SKM-1 treated with dmso at 0.1 percent for 144 hours (cell line): ENCODE data around the gene PNN.
"Not testable (repeated sequence)": the region's sequence is repeated elsewhere in the genome, so short reads cannot be mapped to it uniquely, and the experiment has no call there.

Experiments used
- DNase-seq: peaks from one replicate; lab custom pipeline; 2025; ENCODE audit not compliant: unreplicated experiment; lab: John Stamatoyannopoulos, UW

PNN gene

GRCh38 chr14:39228509-39229221, 53.6 kb downstream of the PNN start:
- DNase-seq: no peak

GRCh38 chr14:39229222-39229543, 54.1 kb downstream of the PNN start:
- no peak for DNase-seq

- no peak for DNase-seq
Observed at GRCh38 chr14:39229601-39230110, 54.6 kb downstream of the PNN start.

GRCh38 chr14:39230416-39231035, 55.5 kb downstream of the PNN start:
- DNase-seq: no peak

GRCh38 chr14:39231751-39232553, 56.9 kb downstream of the PNN start:
- not testable (repeated sequence) for DNase-seq
